ENCODE data around the gene STRIP1.
"Not testable (repeated sequence)": the region's sequence is repeated elsewhere in the genome, so short reads cannot be mapped to it uniquely, and the experiment has no call there.

The STRIP1 gene

GRCh38 chr1:110074166-110074565 is 39.7 kb downstream of the STRIP1 start:
- Histone ChIP-seq H3K4me1 (ENCODE audit: control insufficient read depth, insufficient read depth, low read length) (peaks cover 12% of the 10 kb centered on the region), H3K9me3 (ENCODE audit: control insufficient read depth, insufficient read depth, low read depth, low read length) (no peaks in the 10 kb centered on the region), H3K27me3 (ENCODE audit: control insufficient read depth, insufficient read depth, low read length) (peaks cover 98% of the 10 kb centered on the region), H3K36me3 (ENCODE audit: control insufficient read depth, insufficient read depth, low read length) (no peaks in the 10 kb centered on the region), H3K27ac (ENCODE audit: low read depth, low read length) (no peak overlapping the region), H3K4me3 (ENCODE audit: low read depth, low read length) (no peak overlapping the region), H3K9ac (ENCODE audit: low read length) (no peak overlapping the region)

- Histone ChIP-seq H3K27me3 (ENCODE audit: control insufficient read depth, insufficient read depth, low read length) (peaks cover 98% of the 10 kb centered on the region), H3K9me3 (ENCODE audit: control insufficient read depth, insufficient read depth, low read depth, low read length) (no peaks in the 10 kb centered on the region), H3K9ac (ENCODE audit: low read length) (no peak overlapping the region), H3K27ac (ENCODE audit: low read depth, low read length) (no peak overlapping the region), H3K36me3 (ENCODE audit: control insufficient read depth, insufficient read depth, low read length) (no peaks in the 10 kb centered on the region), H3K4me3 (ENCODE audit: low read depth, low read length) (no peak overlapping the region), H3K4me1 (ENCODE audit: control insufficient read depth, insufficient read depth, low read length) (no peaks in the 10 kb centered on the region)
Measured at GRCh38 chr1:110076789-110077500, 42.5 kb downstream of the STRIP1 start.

GRCh38 chr1:110079995-110080394 is 45.6 kb downstream of the STRIP1 start:
- H3K27ac ChIP-seq (ENCODE audit: low read depth, low read length); H3K4me3 ChIP-seq (ENCODE audit: low read depth, low read length); H3K4me1 ChIP-seq (ENCODE audit: control insufficient read depth, insufficient read depth, low read length); H3K36me3 ChIP-seq (ENCODE audit: control insufficient read depth, insufficient read depth, low read length); H3K9ac ChIP-seq (ENCODE audit: low read length); H3K9me3 ChIP-seq (ENCODE audit: control insufficient read depth, insufficient read depth, low read depth, low read length): not testable (repeated sequence)
- H3K27me3 ChIP-seq (ENCODE audit: control insufficient read depth, insufficient read depth, low read length), result peaks cover 98% of the 10 kb centered on the region

- Histone ChIP-seq H3K9ac (ENCODE audit: low read length) (no peak overlapping the region), H3K27ac (ENCODE audit: low read depth, low read length) (no peak overlapping the region), H3K4me1 (ENCODE audit: control insufficient read depth, insufficient read depth, low read length) (peaks cover 5% of the 10 kb centered on the region; the same call in 1 of the 2 replicates), H3K27me3 (ENCODE audit: control insufficient read depth, insufficient read depth, low read length) (peaks cover 98% of the 10 kb centered on the region), H3K9me3 (ENCODE audit: control insufficient read depth, insufficient read depth, low read depth, low read length) (no peaks in the 10 kb centered on the region), H3K4me3 (ENCODE audit: low read depth, low read length) (no peak overlapping the region), H3K36me3 (ENCODE audit: control insufficient read depth, insufficient read depth, low read length) (no peaks in the 10 kb centered on the region)
Measured at GRCh38 chr1:110081061-110081460, 46.6 kb downstream of the STRIP1 start.

DNA sequence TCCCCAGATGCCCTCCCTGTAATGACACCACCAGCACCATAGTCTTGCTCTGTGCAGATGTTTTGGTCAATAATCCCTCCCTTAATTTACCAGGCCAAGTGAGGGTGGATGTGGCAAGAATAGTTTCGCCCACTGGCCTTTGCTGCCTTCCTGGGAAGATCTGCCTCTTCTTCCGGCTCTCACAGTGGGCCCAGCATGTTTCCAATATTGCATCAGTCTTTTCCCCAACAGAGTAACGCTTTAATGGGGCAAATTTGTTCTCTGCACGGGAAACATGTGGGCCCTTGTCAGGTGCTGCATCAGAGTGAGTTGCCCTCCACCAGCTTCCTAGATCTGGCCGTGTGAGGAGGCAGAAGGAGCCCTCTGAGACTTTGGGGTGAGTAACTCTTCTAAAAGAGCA is 48.1 kb downstream of the STRIP1 start:
- H3K4me3 ChIP-seq (ENCODE audit: low read depth, low read length), result no peak overlapping the region
- peaks cover 98% of the 10 kb centered on the region for H3K27me3 ChIP-seq (ENCODE audit: control insufficient read depth, insufficient read depth, low read length)
- peaks cover 5% of the 10 kb centered on the region; the same call in 1 of the 2 replicates for H3K4me1 ChIP-seq (ENCODE audit: control insufficient read depth, insufficient read depth, low read length)
- H3K9me3 ChIP-seq (ENCODE audit: control insufficient read depth, insufficient read depth, low read depth, low read length), result no peaks in the 10 kb centered on the region
- no peaks in the 10 kb centered on the region for H3K36me3 ChIP-seq (ENCODE audit: control insufficient read depth, insufficient read depth, low read length)
- no peak overlapping the region for H3K27ac ChIP-seq (ENCODE audit: low read depth, low read length)
- H3K9ac ChIP-seq (ENCODE audit: low read length), result no peak overlapping the region

- Histone ChIP-seq H3K4me1 (ENCODE audit: control insufficient read depth, insufficient read depth, low read length) (peaks cover 6% of the 10 kb centered on the region), H3K9ac (ENCODE audit: low read length) (no peak overlapping the region), H3K4me3 (ENCODE audit: low read depth, low read length) (peak overlapping the region; percentile 55), H3K27ac (ENCODE audit: low read depth, low read length) (no peak overlapping the region), H3K36me3 (ENCODE audit: control insufficient read depth, insufficient read depth, low read length) (no peaks in the 10 kb centered on the region), H3K9me3 (ENCODE audit: control insufficient read depth, insufficient read depth, low read depth, low read length) (no peaks in the 10 kb centered on the region), H3K27me3 (ENCODE audit: control insufficient read depth, insufficient read depth, low read length) (peaks cover 98% of the 10 kb centered on the region)
Measured at GRCh38 chr1:110083061-110083865, 48.8 kb downstream of the STRIP1 start.

DNA sequence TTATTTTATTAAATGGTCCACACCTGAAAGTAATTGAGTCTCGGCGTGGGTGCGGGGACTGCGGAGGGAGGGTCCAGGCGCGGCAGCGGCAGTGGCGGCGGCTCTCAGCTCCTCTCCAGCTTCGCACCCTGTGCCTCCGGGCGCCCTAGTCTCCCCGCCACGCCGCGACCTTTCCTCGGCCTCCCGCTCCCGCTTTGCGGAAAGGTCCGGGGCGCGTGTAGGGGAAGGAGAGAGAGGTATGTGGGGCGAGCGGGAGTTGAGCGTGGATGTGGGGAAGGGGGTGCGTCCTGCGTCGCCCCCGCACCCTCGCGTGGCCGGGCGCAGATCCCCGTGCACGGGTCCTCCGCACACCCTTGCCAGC is 49.4 kb downstream of the STRIP1 start:
- Histone ChIP-seq H3K27me3 (ENCODE audit: control insufficient read depth, insufficient read depth, low read length) (peaks cover 96% of the 10 kb centered on the region), H3K27ac (ENCODE audit: low read depth, low read length) (no peak overlapping the region), H3K4me3 (ENCODE audit: low read depth, low read length) (peak overlapping the region; percentile 55), H3K36me3 (ENCODE audit: control insufficient read depth, insufficient read depth, low read length) (no peaks in the 10 kb centered on the region), H3K9me3 (ENCODE audit: control insufficient read depth, insufficient read depth, low read depth, low read length) (no peaks in the 10 kb centered on the region), H3K9ac (ENCODE audit: low read length) (no peak overlapping the region), H3K4me1 (ENCODE audit: control insufficient read depth, insufficient read depth, low read length) (peaks cover 9% of the 10 kb centered on the region)

DNA sequence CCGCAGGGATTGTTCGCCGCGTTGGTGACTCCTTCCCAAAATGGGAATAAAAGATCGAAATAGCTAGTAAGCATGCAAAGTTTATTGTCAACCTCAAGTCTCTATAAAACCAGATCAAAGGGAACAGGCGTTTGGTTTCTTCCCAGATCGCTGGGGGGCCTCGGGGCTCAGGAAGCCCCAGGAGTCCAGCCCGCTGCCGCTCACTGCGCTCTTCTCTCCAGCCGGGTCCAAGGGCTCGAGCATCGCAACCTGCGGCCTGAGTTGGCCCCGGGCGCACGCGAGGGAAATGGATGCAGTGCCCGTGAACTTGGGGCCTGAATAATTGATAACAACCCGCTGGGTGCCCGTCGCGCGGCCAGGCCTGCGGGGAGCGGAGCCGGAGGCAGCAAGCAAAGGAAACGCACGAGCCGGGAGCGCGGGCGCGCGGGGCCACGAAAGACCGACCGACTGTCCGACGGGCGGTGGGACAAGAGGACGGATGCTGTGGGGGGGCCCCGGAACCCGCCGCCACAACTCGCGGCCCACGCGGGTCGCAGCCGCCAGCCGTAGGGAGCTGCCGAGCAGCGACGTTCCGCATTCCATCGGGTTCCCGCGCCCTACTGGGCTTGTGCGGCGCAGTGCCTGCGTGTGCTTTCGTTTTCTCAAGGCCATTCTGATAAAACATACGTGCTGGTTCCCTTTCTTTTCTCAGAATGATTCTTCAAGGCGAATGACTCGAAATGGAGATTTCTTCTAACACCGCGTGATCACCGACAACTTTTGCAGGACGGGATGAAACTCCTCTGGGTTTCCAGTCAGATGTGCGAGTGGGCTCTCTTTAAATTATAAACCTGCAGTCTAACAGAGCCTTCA is 50.0 kb downstream of the STRIP1 start:
- Histone ChIP-seq H3K27me3 (ENCODE audit: control insufficient read depth, insufficient read depth, low read length) (peaks cover 91% of the 10 kb centered on the region), H3K9ac (ENCODE audit: low read length) (no peak overlapping the region)

DNA sequence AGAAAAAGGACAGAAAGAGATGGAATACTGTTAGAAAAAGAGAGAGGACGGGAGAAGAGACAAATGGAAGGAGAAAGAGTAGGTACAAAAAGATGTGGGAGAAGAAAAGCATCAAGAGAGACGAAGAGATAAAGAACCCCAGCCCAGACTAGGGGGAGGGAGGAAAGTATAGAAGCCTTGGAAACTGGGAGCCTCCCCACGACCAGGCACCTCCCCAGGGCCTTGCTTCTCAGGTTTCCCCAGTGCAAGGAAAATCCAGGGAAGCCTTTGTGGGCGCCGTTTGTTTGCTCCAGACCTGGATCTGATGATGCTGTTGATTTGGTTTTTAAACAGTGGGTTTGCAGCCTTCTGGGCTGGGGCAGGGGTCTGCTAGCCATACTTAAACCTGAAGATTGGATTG is 51.2 kb downstream of the STRIP1 start:
- no peak overlapping the region for H3K9ac ChIP-seq (ENCODE audit: low read length)
- peaks cover 21% of the 10 kb centered on the region for H3K4me1 ChIP-seq (ENCODE audit: control insufficient read depth, insufficient read depth, low read length)
- no peaks in the 10 kb centered on the region for H3K9me3 ChIP-seq (ENCODE audit: control insufficient read depth, insufficient read depth, low read depth, low read length)
- peaks cover 84% of the 10 kb centered on the region for H3K27me3 ChIP-seq (ENCODE audit: control insufficient read depth, insufficient read depth, low read length)
- H3K4me3 ChIP-seq (ENCODE audit: low read depth, low read length), result no peak overlapping the region
- H3K36me3 ChIP-seq (ENCODE audit: control insufficient read depth, insufficient read depth, low read length), result no peaks in the 10 kb centered on the region
- no peak overlapping the region for H3K27ac ChIP-seq (ENCODE audit: low read depth, low read length)

More for the DNA sequence above, 50.0 kb downstream of the STRIP1 start:
- H3K9me3 ChIP-seq (ENCODE audit: control insufficient read depth, insufficient read depth, low read depth, low read length), result no peaks in the 10 kb centered on the region
- H3K36me3 ChIP-seq (ENCODE audit: control insufficient read depth, insufficient read depth, low read length), result no peaks in the 10 kb centered on the region
- H3K4me1 ChIP-seq (ENCODE audit: control insufficient read depth, insufficient read depth, low read length), result peaks cover 12% of the 10 kb centered on the region
- no peak overlapping the region for H3K27ac ChIP-seq (ENCODE audit: low read depth, low read length)
- H3K4me3 ChIP-seq (ENCODE audit: low read depth, low read length), result peak overlapping the region; percentile 55

DNA sequence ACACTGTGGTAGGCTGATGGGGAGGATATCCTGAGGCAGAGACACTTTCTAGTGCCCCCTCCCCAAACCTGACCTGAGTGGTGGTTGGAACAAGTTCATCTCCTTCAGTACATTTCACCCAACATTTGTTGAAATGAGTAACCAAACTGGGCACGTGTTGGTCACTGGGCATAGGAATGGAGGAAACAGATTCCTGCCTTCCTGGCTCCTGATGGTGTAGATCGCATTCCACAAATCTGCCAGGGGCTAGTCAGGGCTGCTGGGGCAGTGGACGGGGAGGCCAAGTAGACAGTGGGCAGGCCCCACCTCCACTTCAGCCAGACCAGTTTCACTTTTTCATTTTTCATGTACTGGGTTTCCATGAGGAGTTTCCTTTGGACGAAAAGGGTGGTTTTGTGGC is 52.5 kb downstream of the STRIP1 start:
- no peak overlapping the region for H3K9ac ChIP-seq (ENCODE audit: low read length)
- H3K4me3 ChIP-seq (ENCODE audit: low read depth, low read length), result no peak overlapping the region
- no peak overlapping the region for H3K27ac ChIP-seq (ENCODE audit: low read depth, low read length)
- H3K36me3 ChIP-seq (ENCODE audit: control insufficient read depth, insufficient read depth, low read length), result no peaks in the 10 kb centered on the region
- H3K4me1 ChIP-seq (ENCODE audit: control insufficient read depth, insufficient read depth, low read length), result peaks cover 21% of the 10 kb centered on the region
- H3K27me3 ChIP-seq (ENCODE audit: control insufficient read depth, insufficient read depth, low read length), result peaks cover 79% of the 10 kb centered on the region
- no peaks in the 10 kb centered on the region for H3K9me3 ChIP-seq (ENCODE audit: control insufficient read depth, insufficient read depth, low read depth, low read length)
